Measurements from ENCODE around the gene EIF4EBP2. TPM values are rescaled to one million over a fixed set of nuclear protein-coding genes. Genes with fewer than 3 reads are reported as not detected.

The EIF4EBP2 gene
- total RNA-seq, 4 donors from 2014 or later: 55.6 to 71.2 (median 67.6) TPM

GRCh38 chr10:70433581-70434280 is 29.8 kb downstream of the EIF4EBP2 start:
- 76 to 81% methylated on average over 9 of the region's 9 CpGs for WGBS, 2 donors
- Histone ChIP-seq H3K4me1 (peaks cover 10 to 33% of the 10 kb centered on the region in 2 donors), H3K9me3 (no peaks in the 10 kb centered on the region), H3K27ac (peak overlapping the region in 1 of 3 donors; percentile 13), H3K4me3 (replicated peaks in 1 of 3) (no peak overlapping the region), H3K36me3 (peaks cover 0 to 3% of the 10 kb centered on the region in 2 donors), H3K27me3 (no peaks in the 10 kb centered on the region)
- TF ChIP-seq POLR2A (IDR thresholded peaks at IDR 0.05): no peak
- TF ChIP-seq, protein P1, sequence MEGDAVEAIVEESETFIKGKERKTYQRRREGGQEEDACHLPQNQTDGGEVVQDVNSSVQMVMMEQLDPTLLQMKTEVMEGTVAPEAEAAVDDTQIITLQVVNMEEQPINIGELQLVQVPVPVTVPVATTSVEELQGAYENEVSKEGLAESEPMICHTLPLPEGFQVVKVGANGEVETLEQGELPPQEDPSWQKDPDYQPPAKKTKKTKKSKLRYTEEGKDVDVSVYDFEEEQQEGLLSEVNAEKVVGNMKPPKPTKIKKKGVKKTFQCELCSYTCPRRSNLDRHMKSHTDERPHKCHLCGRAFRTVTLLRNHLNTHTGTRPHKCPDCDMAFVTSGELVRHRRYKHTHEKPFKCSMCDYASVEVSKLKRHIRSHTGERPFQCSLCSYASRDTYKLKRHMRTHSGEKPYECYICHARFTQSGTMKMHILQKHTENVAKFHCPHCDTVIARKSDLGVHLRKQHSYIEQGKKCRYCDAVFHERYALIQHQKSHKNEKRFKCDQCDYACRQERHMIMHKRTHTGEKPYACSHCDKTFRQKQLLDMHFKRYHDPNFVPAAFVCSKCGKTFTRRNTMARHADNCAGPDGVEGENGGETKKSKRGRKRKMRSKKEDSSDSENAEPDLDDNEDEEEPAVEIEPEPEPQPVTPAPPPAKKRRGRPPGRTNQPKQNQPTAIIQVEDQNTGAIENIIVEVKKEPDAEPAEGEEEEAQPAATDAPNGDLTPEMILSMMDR (IDR thresholded peaks at IDR 0.05): no peak
- intact Hi-C loops (cut with DNase I): no loop called here
- DNase-seq: no peak

- no peaks in the 10 kb centered on the region for H3K36me3 ChIP-seq
- H3K9me3 ChIP-seq: no peaks in the 10 kb centered on the region
- H3K4me3 ChIP-seq (replicated peaks in 1 of 3): no peak overlapping the region
- peaks cover 10% of the 10 kb centered on the region for H3K27me3 ChIP-seq
- intact Hi-C loops (cut with DNase I): no loop called here
- 92 to 94% methylated on average over 11 to 17 of the region's 19 CpGs for WGBS, 2 donors
- H3K27ac ChIP-seq: no peak overlapping the region
- DNase-seq: no peak
- peaks cover 5 to 28% of the 10 kb centered on the region in 2 donors for H3K4me1 ChIP-seq
- TF ChIP-seq, protein P1 (IDR thresholded peaks at IDR 0.05): no peak
- no peak for TF ChIP-seq POLR2A (IDR thresholded peaks at IDR 0.05)
Measured at GRCh38 chr10:70435241-70436085, 31.5 kb downstream of the EIF4EBP2 start.

GRCh38 chr10:70437721-70438120 is 33.8 kb downstream of the EIF4EBP2 start:
- no peak overlapping the region for H3K27ac ChIP-seq
- H3K9me3 ChIP-seq: no peaks in the 10 kb centered on the region
- H3K27me3 ChIP-seq: peaks cover 21% of the 10 kb centered on the region
- no peak overlapping the region for H3K4me3 ChIP-seq (replicated peaks in 1 of 3)
- TF ChIP-seq POLR2A (IDR thresholded peaks at IDR 0.05): no peak
- TF ChIP-seq, protein P1 (IDR thresholded peaks at IDR 0.05): no peak
- intact Hi-C loops (cut with DNase I): no loop called here
- H3K4me1 ChIP-seq: peaks cover 5 to 21% of the 10 kb centered on the region in 2 donors
- no peak for DNase-seq
- no peaks in the 10 kb centered on the region for H3K36me3 ChIP-seq
- WGBS, 2 donors: 36 to 51% methylated on average over 5 of the region's 5 CpGs

- Histone ChIP-seq H3K27me3 (peaks cover 21% of the 10 kb centered on the region), H3K27ac (no peak overlapping the region), H3K9me3 (no peaks in the 10 kb centered on the region), H3K4me1 (peaks cover 5 to 15% of the 10 kb centered on the region in 2 donors), H3K4me3 (replicated peaks in 1 of 3) (peak overlapping the region in 1 of 3 donors; percentile 0), H3K36me3 (no peaks in the 10 kb centered on the region)
- DNase-seq: no peak
- 5 to 6% methylated on average over 31 to 40 of the region's 69 CpGs for WGBS, 2 donors
- intact Hi-C loops (cut with DNase I): no loop called here
- TF ChIP-seq, protein P1 (IDR thresholded peaks at IDR 0.05): no peak
- TF ChIP-seq POLR2A (IDR thresholded peaks at IDR 0.05): no peak
Measured at GRCh38 chr10:70440296-70441160, 36.6 kb downstream of the EIF4EBP2 start.

Measured in thyroid gland (tissue), 4 donors.